ENCODE results near the gene THAP7. TPM values are rescaled to one million over a fixed set of nuclear protein-coding genes. Genes with fewer than 3 reads are reported as not detected.
"Not testable (repeated sequence)": the region's sequence is repeated elsewhere in the genome, so short reads cannot be mapped to it uniquely, and the experiment has no call there.

THAP7 gene, protein sequence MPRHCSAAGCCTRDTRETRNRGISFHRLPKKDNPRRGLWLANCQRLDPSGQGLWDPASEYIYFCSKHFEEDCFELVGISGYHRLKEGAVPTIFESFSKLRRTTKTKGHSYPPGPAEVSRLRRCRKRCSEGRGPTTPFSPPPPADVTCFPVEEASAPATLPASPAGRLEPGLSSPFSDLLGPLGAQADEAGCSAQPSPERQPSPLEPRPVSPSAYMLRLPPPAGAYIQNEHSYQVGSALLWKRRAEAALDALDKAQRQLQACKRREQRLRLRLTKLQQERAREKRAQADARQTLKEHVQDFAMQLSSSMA
- total RNA-seq = 40.9 TPM

DNA sequence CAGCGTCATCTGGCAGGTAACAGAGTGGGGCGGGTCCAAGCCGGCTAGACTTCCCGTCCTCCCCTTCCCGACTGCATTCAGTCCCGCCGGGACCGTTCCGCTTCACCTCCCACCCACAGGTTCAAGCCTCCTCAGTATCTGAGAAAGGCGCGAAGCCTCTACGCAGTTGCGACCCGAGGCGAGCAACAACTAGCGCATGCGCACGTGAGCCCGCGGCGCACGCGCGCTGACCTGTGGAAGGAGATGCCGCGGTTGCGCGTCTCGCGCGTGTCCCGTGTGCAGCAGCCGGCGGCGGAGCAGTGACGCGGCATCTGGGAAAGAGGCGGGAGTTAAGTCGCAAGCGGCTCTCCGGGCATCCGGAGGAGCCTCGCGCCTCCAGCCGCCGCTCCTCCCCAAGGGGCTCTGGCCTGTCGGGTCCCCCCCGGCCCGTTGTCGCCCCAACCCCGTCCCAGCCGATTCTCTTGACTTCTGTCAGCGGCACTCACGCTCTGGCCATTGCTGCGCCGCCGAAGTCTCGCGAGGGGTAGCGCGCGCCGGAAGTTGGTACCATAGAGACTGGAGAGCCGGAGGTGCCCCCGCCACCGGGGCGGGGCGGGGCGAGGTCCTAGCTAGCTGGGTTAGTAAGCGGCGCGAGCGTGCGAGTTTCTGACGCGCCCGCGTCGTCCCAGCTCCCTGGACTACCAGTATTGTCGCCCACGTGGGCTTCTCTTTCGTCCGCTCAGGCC is at the start of gene THAP7:
THAP7 (minus strand) TSS at position 518 of the 725 bp plus-strand sequence; CDS start at position 311, 207 bp downstream.
- peak; percentile 97 to 98 (median 98) for DNase-seq (ENCODE audit: low read depth in 2 of 3, low spot score in 2 of 3)

DNA sequence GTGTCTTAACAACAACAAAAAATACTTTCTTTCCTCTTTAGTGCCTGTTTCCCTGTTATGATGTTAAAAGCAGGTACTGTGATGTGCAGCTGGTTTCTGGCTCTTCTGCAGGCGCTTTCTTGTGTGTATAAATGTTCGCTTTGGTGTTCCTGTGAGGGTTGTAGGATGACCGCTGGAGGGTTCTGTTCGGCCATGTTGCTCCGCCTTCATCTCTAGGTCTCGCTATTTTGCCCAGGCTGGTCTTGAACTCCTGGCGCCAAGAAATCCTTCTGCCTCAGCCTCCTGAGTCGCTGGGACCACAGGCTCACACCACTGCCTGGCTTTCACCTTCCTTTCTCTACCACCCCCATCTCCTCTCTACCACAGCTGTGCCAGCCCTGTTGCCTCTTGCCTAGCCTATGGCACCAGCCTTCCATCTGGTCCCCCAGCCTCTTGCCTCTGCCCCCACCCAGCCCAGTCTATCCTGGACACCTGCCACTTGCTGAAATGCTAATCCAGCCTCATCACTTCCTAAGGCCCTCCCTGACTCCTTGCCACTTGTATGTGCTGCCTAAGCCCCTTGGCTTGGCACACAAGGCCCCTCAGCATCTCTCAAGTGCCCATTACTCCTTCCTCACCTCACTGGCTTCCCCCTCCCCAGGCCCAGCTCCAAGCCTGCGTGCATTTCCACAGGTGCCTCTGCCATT is 49.4 kb upstream of the THAP7 start:
- DNase-seq (ENCODE audit: low read depth in 2 of 3, low spot score in 2 of 3) = no peak

DNA sequence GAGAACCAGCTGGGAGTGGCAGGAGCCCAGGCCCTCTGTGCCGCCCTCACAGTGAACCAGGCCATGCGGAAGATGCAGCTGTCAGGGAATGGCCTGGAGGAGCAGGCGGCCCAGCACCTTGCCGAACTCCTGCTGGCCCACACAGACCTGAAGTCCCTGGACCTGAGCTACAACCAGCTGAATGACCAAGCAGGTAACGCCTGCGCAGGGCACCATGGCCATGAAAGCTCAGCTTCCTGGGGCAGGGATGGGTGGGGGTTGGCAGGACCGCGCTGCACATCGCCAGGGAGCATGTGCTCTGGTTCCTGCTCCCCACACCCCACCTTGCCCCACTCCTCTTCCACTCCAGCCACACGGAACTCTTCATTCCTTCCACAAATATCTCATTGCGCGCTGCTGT is 47.0 kb upstream of the THAP7 start:
- DNase-seq (ENCODE audit: low read depth in 2 of 3, low spot score in 2 of 3) = not testable (repeated sequence)

DNA sequence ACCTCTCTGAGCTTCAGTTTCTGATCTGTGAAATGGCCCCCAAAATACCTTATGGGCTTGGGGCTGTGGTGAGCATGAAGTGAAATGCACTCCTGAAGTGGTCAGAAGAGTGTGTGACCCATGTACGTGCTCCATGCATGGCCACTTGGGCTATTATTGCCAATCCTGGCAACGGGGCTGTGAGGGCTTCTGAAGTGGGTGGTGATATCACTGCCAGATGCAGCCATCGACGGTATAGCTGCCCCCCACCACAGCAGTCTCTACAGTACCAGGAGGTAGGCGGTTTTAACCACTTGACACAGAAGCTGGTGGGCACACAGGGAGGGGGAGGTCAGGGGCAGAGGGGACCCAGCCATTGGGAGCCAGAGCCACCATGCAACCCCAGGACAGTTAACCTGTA is 46.5 kb upstream of the THAP7 start:
- DNase-seq (ENCODE audit: low read depth in 2 of 3, low spot score in 2 of 3) = not testable (repeated sequence)

DNA sequence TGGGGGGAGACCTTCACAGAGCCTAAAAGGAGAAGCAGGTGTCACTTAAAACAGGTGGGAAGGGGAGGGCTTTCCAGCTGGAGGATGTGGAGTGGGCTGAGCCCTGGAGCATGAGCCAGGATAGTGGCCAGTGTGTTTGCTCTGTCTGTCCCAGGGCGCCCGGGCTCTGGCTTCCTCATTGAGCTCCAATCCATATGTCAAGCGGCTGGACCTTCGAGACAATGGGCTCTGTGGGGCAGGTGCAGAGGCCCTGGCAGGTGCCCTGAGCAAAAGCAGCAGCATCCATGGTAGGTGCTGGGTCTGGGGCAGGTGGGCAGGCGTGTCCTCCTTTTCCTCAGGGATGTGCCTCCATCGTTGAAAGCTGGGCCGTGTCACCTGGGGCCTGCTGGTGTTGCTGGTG is 45.8 kb upstream of the THAP7 start:
- no peak for DNase-seq (ENCODE audit: low read depth in 2 of 3, low spot score in 2 of 3)

DNA sequence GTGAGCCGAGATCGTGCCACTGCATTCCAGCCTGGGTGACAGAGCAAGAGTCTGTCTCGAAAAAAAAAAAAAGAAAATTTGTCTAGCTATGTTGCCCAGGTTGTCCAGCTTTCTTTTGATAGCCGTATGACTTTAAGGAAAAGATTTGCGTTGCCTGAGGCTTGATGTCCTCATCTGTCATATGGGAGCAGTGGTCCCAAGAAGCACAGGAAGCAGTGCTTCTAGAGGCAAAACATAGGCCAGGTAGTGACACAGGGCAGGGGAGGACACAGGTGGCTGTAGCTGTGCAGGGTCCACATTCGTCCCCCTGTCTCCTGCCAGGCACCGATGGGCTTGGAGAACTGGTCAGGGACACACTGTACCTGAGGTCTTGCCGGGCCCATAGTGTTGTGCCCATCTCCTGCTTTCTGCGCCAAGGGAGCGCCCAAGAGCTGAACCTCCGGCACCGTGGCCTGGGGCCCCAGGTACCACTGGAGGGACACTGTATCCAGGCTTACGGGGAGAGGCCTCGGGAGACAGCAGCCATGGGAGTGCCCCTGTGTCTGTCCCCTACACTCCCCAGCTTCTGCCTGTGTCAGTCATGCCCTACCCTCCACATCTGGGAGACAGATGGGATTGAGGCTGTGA is 45.2 kb upstream of the THAP7 start:
- DNase-seq (ENCODE audit: low read depth in 2 of 3, low spot score in 2 of 3) = no peak

DNA sequence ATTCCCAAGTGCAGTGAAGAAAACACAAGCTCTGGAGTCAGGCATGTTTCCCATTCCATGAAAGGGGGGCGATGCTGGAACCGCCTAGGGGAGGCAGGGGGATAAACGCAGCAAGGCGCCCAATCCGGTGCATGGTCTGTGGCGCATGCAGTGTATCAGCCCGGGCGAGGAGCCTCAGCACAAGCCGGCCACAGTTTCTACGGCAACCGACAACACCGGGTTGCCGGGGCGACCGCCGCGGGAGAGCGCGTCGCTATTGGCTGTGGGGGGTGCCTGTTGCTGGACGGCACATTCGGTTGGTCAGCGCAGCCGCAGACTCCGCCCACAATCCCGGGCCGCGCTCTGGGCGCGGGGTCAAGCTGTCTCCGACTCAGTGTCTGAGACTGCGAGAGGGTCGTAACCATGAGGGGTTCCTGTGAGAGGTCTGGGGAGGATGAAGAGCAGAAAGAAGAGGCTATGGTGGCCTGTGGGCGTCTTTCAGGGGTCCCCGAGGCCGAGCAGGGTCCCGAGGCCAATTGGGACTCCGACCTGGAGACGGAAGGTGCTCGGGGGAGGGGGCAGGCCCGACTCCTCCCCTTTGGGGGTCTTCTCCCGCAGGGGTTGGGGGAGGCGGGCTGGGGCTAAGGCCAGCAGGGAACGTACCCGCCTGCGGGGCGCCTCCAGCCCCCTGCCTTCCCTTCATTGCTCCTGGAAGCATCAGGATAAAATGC is 43.8 kb upstream of the THAP7 start, which contains the start of gene LRRC74B:
LRRC74B (plus strand) TSS at position 362 of the 710 bp plus-strand sequence; CDS start at position 403, 41 bp downstream.
- peak; percentile 29 to 82 (median 81) for DNase-seq (ENCODE audit: low read depth in 2 of 3, low spot score in 2 of 3)

DNA sequence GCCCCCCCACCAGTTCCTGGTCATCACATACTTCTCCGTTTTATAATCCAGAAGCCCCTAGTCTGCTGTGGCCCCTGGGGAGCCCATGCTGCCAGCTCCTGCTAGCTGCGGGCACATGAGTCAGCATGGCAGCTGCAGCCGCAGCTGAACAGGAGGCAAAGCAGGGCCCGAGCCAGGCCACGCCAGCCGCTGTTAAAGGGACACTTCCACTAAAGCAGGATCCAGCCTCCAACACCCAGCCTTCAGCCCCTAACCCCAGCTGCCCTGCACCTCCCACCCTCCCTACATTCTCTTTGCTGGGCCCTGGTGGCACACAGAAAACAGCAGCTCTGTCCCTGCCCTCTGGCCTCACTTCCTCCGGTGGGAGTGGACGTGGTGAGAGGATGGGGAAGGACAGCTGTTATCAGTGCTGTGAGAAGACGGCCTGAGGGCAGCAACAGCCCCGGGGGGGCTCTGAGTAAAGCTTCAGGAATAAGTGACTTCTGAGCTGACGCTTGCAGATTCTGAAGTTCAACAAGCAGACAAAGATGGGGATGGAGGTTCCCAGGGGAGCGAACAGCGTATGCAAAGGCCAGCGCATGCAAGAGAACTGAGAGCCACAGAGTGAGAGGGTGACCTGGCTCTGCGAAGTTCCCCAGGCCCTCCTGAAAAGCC is 43.1 kb upstream of the THAP7 start:
- peak in 2 of 3 donors; percentile 62 to 68 for DNase-seq (ENCODE audit: low read depth in 2 of 3, low spot score in 2 of 3)

DNA sequence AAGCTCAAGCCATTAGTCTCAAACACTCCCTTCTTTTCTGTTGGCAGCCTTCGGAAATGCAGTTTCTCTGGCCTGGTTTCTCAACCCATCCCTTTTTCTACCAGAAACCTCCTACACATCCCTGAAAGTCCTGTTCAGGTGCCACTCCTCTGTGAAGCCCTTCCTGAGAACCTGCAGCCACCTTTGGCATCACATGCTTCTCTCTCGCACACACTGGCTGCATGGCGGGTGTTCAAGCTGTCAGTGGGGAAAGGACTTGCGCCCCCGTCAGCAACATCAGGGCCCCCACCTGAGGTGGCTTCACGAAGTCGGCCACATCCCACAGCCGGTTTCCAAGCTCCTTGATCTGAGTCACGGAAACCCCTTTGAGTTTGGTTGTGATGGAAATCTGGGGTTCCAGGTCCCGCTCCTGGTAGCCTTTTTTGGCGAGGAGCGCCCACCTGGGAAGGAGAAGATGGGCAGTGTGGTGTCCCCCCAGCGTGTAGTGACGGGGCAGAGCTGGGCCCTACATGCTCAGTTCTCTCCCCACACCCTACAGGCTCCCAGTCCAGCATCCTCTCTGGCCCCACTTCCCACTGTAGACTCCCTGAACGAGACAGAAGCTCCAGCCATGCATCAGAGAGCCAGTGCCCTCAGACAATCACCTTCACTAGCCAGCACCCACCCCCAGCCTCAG is 42.1 kb upstream of the THAP7 start:
- DNase-seq (ENCODE audit: low read depth in 2 of 3, low spot score in 2 of 3) = no peak

DNA sequence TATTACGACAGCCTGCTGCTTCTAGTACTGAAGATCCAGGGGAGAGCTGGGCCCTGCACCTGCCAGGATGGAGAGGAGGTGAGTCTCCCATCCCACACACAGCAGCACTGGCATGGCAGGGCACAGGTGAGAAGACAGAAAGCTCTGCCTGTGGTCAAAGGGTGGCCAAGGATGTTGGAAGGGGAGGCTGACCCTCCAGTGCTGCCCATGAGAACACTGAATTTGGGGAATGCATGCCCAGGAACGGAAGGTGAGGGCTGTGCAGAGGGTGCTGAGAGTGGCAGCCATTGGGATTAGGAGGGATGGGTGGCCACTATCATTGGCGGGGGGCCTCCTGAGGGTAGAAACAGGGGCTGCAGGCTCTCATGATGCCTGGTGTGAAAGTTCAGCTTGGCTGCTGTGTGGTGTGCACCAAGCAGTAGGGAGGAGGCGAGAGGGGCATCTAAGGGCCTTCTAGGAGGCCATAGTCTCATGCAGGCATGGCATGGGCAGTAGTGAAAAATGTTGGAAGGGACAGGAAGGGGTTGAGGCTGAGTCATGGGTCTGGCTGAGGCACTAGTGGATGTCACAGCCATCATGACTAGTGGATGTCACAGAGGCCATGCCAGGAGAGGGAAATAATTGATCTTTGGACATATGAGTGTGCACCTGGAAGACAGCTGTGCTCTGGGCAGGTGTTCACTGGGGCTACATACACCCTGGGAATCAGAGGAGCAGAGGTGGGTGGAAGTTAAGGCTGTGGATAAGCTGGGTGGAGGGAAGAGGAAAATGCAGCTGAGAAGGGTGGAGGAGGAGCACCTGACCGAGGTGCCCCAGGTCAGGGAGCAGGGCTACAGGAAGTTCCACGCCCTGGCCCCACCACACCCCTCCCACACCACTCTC is 41.3 kb upstream of the THAP7 start:
- no peak for DNase-seq (ENCODE audit: low read depth in 2 of 3, low spot score in 2 of 3)

DNA sequence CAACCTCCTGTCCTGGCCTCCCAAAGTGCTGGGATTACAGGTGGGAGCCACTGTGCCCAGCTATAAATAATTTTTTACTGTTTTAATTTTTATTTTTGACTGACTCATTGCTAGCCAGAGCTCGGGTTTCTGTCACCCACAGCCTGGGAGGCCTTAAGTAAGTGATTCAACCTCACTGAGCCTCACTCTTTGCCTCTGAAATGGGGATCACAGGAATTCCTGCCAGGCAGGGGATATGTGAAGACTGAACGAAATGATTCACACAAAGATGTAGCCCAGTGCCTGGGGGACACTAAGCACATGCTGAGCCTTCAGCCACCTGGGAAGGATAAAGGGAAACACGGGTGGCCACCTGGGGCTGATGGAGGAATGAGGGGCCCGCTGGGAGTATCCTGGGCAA is 40.0 kb upstream of the THAP7 start:
- DNase-seq (ENCODE audit: low read depth in 2 of 3, low spot score in 2 of 3) = no peak

DNA sequence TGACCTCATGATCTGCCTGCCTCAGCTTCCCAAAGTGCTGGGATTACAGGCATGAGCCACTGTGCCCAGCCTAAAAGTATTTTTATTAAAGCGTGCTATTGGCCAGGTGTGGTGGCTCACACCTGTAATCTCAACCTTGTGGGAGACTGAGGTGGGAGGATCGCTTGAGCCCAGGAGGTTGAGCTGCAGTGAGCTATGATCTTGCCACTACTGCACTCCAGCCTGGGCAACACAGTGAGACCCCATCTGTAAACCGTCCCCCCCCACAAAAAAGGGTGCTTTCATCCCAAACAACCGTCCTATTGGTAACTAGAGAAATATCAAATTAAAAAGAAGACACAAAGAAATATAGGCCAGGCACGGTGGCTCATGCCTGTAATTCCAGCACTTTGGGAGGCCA is 37.2 kb upstream of the THAP7 start:
- DNase-seq (ENCODE audit: low read depth in 2 of 3, low spot score in 2 of 3) = not testable (repeated sequence)

DNA sequence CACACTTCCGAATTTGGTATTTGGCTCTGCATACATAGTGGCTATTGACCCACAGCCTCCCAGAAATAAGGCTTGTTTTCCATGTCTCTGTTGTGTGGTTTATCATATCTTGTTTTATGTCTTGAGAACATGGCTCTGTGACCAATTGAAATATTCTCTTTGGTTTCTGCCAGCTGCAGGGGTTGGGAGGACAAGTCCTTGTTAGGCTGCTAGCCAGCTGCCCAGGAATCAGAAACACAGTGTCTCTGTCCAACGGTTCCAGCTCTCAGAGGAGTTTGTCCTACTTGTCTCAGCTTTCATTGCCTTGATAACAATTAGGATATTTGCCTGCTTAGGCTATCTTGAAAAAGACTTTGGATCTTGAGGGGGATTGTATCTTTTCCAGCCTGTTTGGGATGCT is 36.5 kb upstream of the THAP7 start:
- DNase-seq (ENCODE audit: low read depth in 2 of 3, low spot score in 2 of 3) = no peak

DNA sequence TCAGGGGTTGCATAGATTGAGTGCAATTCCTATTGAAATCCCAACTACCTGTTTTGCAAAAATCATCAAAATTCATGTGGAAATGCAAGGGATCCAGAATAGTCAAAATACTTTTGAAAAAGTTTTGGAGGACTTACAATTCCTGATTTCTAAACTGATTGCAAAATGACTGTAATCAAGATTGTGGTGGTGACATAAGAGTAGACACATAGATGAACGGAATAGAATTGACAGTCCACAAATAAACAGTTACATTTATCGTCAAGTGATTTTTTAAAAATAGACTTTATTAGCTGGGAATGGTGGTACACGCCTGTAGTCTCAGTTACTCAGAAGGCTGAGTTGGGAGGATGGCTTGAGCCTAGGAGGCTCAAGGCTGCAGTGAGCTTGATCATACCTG is 33.1 kb upstream of the THAP7 start:
- no peak for DNase-seq (ENCODE audit: low read depth in 2 of 3, low spot score in 2 of 3)

DNA sequence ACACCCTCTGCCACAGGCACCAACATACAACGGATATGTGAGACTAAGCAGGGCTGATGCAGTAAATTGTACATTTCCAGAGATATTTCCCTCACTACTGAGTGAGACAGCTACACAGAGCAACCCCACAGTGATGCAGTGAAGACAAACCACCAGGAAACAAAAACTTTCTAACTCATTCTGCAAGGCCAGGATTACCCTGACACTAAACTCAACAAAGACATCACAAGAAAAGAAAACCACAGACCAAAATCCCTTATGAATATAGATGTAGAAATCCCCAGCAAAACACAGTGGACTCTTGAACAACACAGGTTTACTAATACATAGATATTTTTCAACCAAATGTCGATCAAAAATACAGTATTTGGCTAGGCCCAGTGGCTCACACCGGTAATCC is 32.0 kb upstream of the THAP7 start:
- no peak for DNase-seq (ENCODE audit: low read depth in 2 of 3, low spot score in 2 of 3)

DNA sequence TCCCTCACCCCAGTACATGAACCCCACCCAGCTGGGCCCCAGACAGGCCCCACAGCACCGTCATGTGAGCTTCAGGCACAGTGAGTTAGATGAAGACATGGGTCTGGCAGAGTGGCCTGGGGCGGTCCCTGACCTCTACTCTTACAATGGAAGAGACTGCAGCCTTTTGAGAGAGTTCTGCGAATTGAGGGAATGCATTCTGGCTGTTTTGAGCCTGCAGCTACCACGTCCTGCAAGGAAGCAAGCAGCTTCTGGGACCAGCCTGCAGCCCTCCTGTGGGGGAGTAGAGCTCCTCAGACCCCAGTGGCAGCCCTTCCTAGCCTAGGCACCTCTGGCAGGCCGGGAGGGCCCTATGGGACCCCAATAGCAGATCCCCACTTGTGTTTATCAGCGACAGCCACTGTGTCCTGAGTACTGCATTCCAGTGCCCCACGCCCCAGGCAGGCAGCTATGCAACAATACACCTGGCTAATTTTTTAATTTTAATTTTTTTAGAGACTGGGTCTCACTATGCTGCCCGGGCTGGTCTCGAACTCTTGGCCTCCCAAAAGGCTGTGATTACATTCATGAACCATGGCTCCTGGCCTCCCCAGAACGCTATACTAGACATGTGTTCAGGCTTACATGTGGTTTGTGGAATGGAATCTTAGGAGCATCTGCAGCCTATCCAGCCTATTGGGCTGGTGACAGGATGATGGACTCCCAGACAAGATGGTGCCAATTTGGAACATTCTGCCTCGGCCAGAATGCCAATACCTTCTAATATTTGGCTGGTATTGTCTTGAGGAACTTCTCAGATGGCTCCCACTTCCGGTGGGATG is 31.2 kb upstream of the THAP7 start:
- DNase-seq (ENCODE audit: low read depth in 2 of 3, low spot score in 2 of 3) = no peak

DNA sequence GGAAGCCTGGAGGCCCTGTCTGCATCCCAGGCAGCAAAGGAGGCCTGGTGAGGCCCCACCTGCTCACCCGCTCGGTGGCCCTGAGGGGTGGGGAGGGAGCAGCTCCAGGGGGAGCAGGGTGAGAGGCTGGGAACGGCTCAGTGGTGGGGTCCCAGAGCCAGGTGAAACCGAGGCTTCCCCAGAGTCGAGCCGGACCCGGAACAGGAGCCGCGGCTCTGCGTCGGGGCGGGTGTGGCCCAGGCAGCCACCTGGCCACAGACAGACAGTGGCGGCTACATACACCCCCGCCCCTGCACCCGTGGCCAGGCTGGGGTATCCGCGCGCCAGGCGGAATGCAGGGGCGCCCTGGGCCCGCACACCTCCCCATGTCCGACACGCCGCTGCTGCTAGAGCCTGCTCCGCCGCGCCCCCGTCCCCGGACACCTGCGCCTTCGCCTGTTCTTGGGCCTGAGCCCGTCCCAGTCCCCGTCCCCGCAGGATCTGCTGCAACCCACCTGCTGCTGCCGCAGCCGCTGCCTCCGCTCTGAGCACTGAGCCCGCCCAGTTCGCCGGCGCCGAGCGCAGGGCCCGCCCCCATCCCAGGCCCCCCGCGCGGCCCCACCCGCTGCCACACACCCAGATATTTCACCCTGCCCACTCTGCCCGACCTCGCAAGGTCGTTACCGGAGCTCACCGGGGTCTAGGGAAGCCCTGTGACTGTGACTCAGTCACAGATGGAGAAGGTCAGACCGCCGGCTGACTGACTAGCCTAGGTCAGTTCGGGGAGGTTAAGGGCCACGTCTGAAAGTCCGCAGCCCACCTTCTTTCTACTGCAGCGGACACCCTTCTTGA is 30.3 kb upstream of the THAP7 start, which contains the start of gene SLC7A4:
SLC7A4 (minus strand) TSS at position 525 of the 831 bp plus-strand sequence. CDS start 749 bp downstream, outside the sequence.
- DNase-seq (ENCODE audit: low read depth in 2 of 3, low spot score in 2 of 3) = peak in 1 of 3 donors; percentile 14

Measured in hematopoietic multipotent progenitor cell (in vitro differentiated cells).